Liver (tissue), 9 donors: ENCODE measurements around the gene TSPAN32. TPM values are rescaled to one million over a fixed set of nuclear protein-coding genes. Genes with fewer than 3 reads are reported as not detected.

ENCODE experiments used
- DNase-seq: peaks from one replicate; pipeline ENCODE4 v3.0.0-alpha.2; 2017; ENCODE audit warnings: low spot score
- H3K27ac ChIP-seq, 2 donors: one replicate each; pipeline ENCODE4 v1.7.0; 2013; ENCODE audit warnings: inconsistent platforms in 2 of 2, low read length in 2 of 2, control low read depth in 1 of 2, low read depth in 1 of 2, mild to moderate bottlenecking in 1 of 2
- H3K27me3 ChIP-seq, 4 donors: one replicate each; pipeline versions ENCODE4 v1.6.1 to v1.7.0; 2013; ENCODE audit warnings: low read length in 3 of 4, inconsistent platforms in 1 of 4, mild to moderate bottlenecking in 1 of 4, moderate library complexity in 1 of 4; ENCODE audit not compliant: control insufficient read depth in 4 of 4, insufficient read depth in 4 of 4
- H3K36me3 ChIP-seq, 4 donors: one replicate each; pipeline versions ENCODE4 v1.6.1 to v1.7.0; 2013; ENCODE audit warnings: low read length in 3 of 4, mild to moderate bottlenecking in 3 of 4, low read depth in 1 of 4, moderate library complexity in 1 of 4; ENCODE audit not compliant: control insufficient read depth in 4 of 4, insufficient read depth in 3 of 4
- H3K4me1 ChIP-seq, 4 donors: one replicate each; pipeline versions ENCODE4 v1.6.1 to v1.7.0; 2013; ENCODE audit warnings: low read length in 3 of 4, mild to moderate bottlenecking in 3 of 4, moderate library complexity in 1 of 4; ENCODE audit not compliant: control insufficient read depth in 4 of 4, insufficient read depth in 4 of 4
- H3K4me3 ChIP-seq, 3 donors: one replicate each; pipeline versions ENCODE4 v1.6.1 to v1.7.0; 2013; ENCODE audit warnings: low read length in 3 of 3, control low read depth in 1 of 3, low read depth in 1 of 3, mild to moderate bottlenecking in 1 of 3
- H3K9ac ChIP-seq, 2 donors: one replicate each; pipeline ENCODE4 v1.7.0; 2013; ENCODE audit warnings: low read length in 2 of 2, mild to moderate bottlenecking in 2 of 2, moderate library complexity in 2 of 2, control low read depth in 1 of 2, low read depth in 1 of 2
- H3K9me3 ChIP-seq, 4 donors: one replicate each; pipeline versions ENCODE4 v1.6.1 to v1.7.0; 2013; ENCODE audit warnings: low read length in 3 of 4; ENCODE audit not compliant: control insufficient read depth in 4 of 4
- CTCF ChIP-seq: fragments of 150-350 bp; IDR thresholded peaks from 2 replicates; pipeline ENCODE4 v1.5.1; 2017; ENCODE audit warnings: improper control_type of control experiment, low read depth, low read length; ENCODE audit not compliant: missing input control
- FOXA1 ChIP-seq: IDR thresholded peaks from 2 replicates; pipeline ENCODE4 v1.6.1; 2016; ENCODE audit warnings: antibody characterized with exemption
- FOXA2 ChIP-seq: IDR thresholded peaks from 2 replicates; pipeline ENCODE4 v1.6.1; 2016; ENCODE audit warnings: antibody characterized with exemption
- HNF4A ChIP-seq, 2 donors: conservative IDR thresholded peaks; 2 replicates each; pipeline ENCODE4 v1.6.1; 2016; ENCODE audit warnings: antibody characterized with exemption in 2 of 2, mild to moderate bottlenecking in 2 of 2
- JUND ChIP-seq, 2 donors: IDR thresholded peaks; 2 replicates each; pipeline ENCODE4 v1.6.1; 2016; ENCODE audit warnings: antibody characterized with exemption in 2 of 2
- MAX ChIP-seq: IDR thresholded peaks from 2 replicates; pipeline ENCODE4 v1.6.1; 2016; ENCODE audit warnings: antibody characterized with exemption
- NR2F2 ChIP-seq: IDR thresholded peaks from 2 replicates; pipeline ENCODE4 v1.6.1; 2016; ENCODE audit warnings: antibody characterized with exemption
- RAD21 ChIP-seq, 2 donors: IDR thresholded peaks; 2 replicates each; pipeline ENCODE4 v1.6.1; 2016; ENCODE audit warnings: antibody characterized with exemption in 2 of 2, mild to moderate bottlenecking in 2 of 2
- REST ChIP-seq: IDR thresholded peaks from 2 replicates; pipeline ENCODE4 v1.6.1; 2016; ENCODE audit warnings: antibody characterized with exemption, mild to moderate bottlenecking
- SP1 ChIP-seq: IDR thresholded peaks from 2 replicates; pipeline ENCODE4 v1.6.1; 2018; ENCODE audit warnings: antibody characterized with exemption, mild to moderate bottlenecking
- TAF1 ChIP-seq: conservative IDR thresholded peaks from 2 replicates; pipeline ENCODE4 v1.6.1; 2016; ENCODE audit warnings: antibody characterized with exemption, mild to moderate bottlenecking
- YY1 ChIP-seq: IDR thresholded peaks from 2 replicates; pipeline ENCODE4 v1.6.1; 2016; ENCODE audit warnings: antibody characterized with exemption, mild to moderate bottlenecking
- WGBS: extraction: QIAGEN DNeasy Blood & Tissue Kit; methylation state at CpG from one replicate; pipeline ENCODE4 v1.1.7; 2013; 5-methylcytosine and 5-hydroxymethylcytosine counted together
- polyA plus RNA-seq, 2 donors: library from polyadenylated mRNA; stranded (reverse) in 1 of 2; unstranded in 1 of 2; fragments of 200-250 nt in 1 of 2; fragments of >200 nt in 1 of 2; fragmentation: Nextera tagmentation in 1 of 2; extraction: Ambion mirVana in 1 of 2; gene quantifications; one replicate each; pipeline versions ENCODE4 v1.2.1 to v1.2.3, GENCODE V29; 2013 to 2015
- total RNA-seq, 2 donors: library from RNA; depleted of rRNA; stranded (reverse); fragments of >200 nt; gene quantifications; one replicate each; pipeline ENCODE4 v1.2.3, GENCODE V29; 2014
- TF ChIP-seq, protein P1 (sequence below): IDR thresholded peaks from 2 replicates; pipeline ENCODE4 v1.6.1; 2016; ENCODE audit warnings: antibody characterized with exemption
- TF ChIP-seq, protein P2 (sequence below): IDR thresholded peaks from 2 replicates; pipeline ENCODE4 v1.6.1; 2016; ENCODE audit warnings: antibody characterized with exemption
- donor health status: healthy.
- donor health status: healthy.
- donor health status: healthy.
- donor health status: healthy.
- donor health status: healthy.

Gene TSPAN32
- total and polyA plus RNA-seq, 4 donors, result 0.25 to 71.4 (median 0.45) TPM

- no peaks in the 10 kb centered on the region for H3K36me3 ChIP-seq
- no peak for DNase-seq
- no peak overlapping the region for H3K27ac ChIP-seq
- H3K27me3 ChIP-seq, result no peaks in the 10 kb centered on the region
- H3K4me3 ChIP-seq, result no peak overlapping the region
- H3K9me3 ChIP-seq, result no peaks in the 10 kb centered on the region
- peaks cover 2 to 10% (median 5%) of the 10 kb centered on the region in 4 donors for H3K4me1 ChIP-seq
- 90% methylated on average over 7 of the region's 7 CpGs for WGBS
- no peak overlapping the region for H3K9ac ChIP-seq
- no peak for TF ChIP-seq YY1
- TF ChIP-seq RAD21 (IDR thresholded peaks at IDR 0.05), result no peak
- TF ChIP-seq NR2F2, result no peak
- no peak for TF ChIP-seq FOXA1
- TF ChIP-seq JUND (IDR thresholded peaks at IDR 0.05), result no peak
These were observed 60.6 kb downstream of the TSPAN32 start for GRCh38 chr11:2362414-2362813.

DNA sequence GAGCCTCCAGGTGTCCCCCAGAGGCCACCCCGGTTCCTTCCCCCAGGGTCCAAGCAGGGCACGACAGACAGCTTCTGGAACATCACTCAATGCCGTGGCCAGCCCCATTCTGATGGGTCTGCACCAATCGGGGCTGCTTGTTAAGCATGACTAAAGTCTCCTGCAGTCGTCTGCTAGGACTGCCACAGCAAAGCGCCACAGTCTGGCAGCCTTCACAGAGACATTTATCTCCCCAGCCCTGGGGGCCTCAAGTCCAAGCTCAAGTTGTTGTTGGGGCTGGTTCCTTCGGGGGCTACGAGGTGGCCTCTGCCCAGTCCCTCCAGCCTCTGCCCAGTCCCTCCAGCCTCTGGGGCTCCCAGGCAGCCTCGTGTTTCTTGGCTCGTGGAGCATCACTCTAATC is 61.3 kb downstream of the TSPAN32 start:
- H3K4me1 ChIP-seq, result peaks cover 5 to 17% (median 10%) of the 10 kb centered on the region in 4 donors
- no peak overlapping the region for H3K27ac ChIP-seq
- H3K9ac ChIP-seq, result no peak overlapping the region
- H3K36me3 ChIP-seq, result no peaks in the 10 kb centered on the region
- WGBS, result 92% methylated on average over 10 of the region's 10 CpGs
- H3K4me3 ChIP-seq, result no peak overlapping the region
- TF ChIP-seq FOXA1, result no peak
- TF ChIP-seq FOXA2, result no peak
- TF ChIP-seq MAX, result no peak
- no peak for TF ChIP-seq TAF1
- TF ChIP-seq JUND (IDR thresholded peaks at IDR 0.05), result no peak
- no peak for TF ChIP-seq RAD21 (IDR thresholded peaks at IDR 0.05)
- TF ChIP-seq CTCF, result no peak
- TF ChIP-seq YY1, result no peak
- TF ChIP-seq, protein P1, sequence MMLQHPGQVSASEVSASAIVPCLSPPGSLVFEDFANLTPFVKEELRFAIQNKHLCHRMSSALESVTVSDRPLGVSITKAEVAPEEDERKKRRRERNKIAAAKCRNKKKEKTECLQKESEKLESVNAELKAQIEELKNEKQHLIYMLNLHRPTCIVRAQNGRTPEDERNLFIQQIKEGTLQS, result no peak
- no peak for TF ChIP-seq HNF4A (conservative IDR thresholded peaks at IDR 0.05)
- TF ChIP-seq, protein P2, sequence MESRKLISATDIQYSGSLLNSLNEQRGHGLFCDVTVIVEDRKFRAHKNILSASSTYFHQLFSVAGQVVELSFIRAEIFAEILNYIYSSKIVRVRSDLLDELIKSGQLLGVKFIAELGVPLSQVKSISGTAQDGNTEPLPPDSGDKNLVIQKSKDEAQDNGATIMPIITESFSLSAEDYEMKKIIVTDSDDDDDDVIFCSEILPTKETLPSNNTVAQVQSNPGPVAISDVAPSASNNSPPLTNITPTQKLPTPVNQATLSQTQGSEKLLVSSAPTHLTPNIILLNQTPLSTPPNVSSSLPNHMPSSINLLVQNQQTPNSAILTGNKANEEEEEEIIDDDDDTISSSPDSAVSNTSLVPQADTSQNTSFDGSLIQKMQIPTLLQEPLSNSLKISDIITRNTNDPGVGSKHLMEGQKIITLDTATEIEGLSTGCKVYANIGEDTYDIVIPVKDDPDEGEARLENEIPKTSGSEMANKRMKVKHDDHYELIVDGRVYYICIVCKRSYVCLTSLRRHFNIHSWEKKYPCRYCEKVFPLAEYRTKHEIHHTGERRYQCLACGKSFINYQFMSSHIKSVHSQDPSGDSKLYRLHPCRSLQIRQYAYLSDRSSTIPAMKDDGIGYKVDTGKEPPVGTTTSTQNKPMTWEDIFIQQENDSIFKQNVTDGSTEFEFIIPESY, result no peak
- no peak for TF ChIP-seq SP1
- no peak for TF ChIP-seq REST
- H3K27me3 ChIP-seq, result no peaks in the 10 kb centered on the region
- DNase-seq, result no peak
- no peaks in the 10 kb centered on the region for H3K9me3 ChIP-seq
